CD4-positive, alpha-beta memory T cell (primary cell): Measurements from ENCODE around the gene GEMIN2. TPM values are rescaled to one million over a fixed set of nuclear protein-coding genes. Genes with fewer than 3 reads are reported as not detected.
A peak's percentile ranks its signal among the peaks of the same experiment; 100 is the strongest.
"Not testable (repeated sequence)": the region's sequence is repeated elsewhere in the genome, so short reads cannot be mapped to it uniquely, and the experiment has no call there.

Experiments used
- CTCF ChIA-PET: fragments of 350-600 bp; sonication (Branson Sonifier 250); formaldehyde crosslinking; loops from one replicate; lab custom pipeline; 2021; ENCODE audit warnings: inconsistent platforms; ENCODE audit not compliant: partially characterized antibody; lab: Charles Lee
- POLR2A ChIA-PET: fragments of 350-600 bp; sonication (Branson Sonifier 250); formaldehyde crosslinking; loops from one replicate; lab custom pipeline; 2021; ENCODE audit not compliant: partially characterized antibody; lab: Charles Lee
- DNase-seq, 5 donors: peaks; one replicate each; pipeline versions ENCODE4 v3.0.0 to v3.0.0-alpha.2; 2020 to 2022; ENCODE audit warnings: mixed read lengths in 1 of 5
- H3K27ac ChIP-seq: one replicate; pipeline ENCODE4 v1.7.0; 2013; ENCODE audit warnings: low read depth, low read length
- H3K27me3 ChIP-seq: 2 replicates; pipeline ENCODE4 v1.7.0; 2013; ENCODE audit warnings: mild to moderate bottlenecking, low read length, moderate library complexity; ENCODE audit not compliant: insufficient read depth
- H3K36me3 ChIP-seq: 2 replicates; pipeline ENCODE4 v1.7.0; 2013; ENCODE audit warnings: mild to moderate bottlenecking, low read length, moderate library complexity; ENCODE audit not compliant: insufficient read depth
- H3K4me1 ChIP-seq: 2 replicates; pipeline ENCODE4 v1.7.0; 2013; ENCODE audit warnings: mild to moderate bottlenecking, low read length, moderate library complexity; ENCODE audit not compliant: insufficient read depth
- H3K4me3 ChIP-seq, 2 donors: one replicate each; pipeline ENCODE4 v1.7.0; 2013; ENCODE audit warnings: low read length in 2 of 2, mild to moderate bottlenecking in 1 of 2
- H3K9me3 ChIP-seq, 2 donors: one replicate each; pipeline ENCODE4 v1.7.0; 2013; ENCODE audit warnings: low read length in 2 of 2, control low read depth in 1 of 2; ENCODE audit not compliant: control insufficient read depth in 1 of 2
- H3K27ac Mint-ChIP-seq, 7 donors: one replicate each; pipeline ENCODE4 v1.8.0; 2020 to 2021; ENCODE audit warnings: mixed read lengths in 7 of 7, mild to moderate bottlenecking in 6 of 7, inconsistent platforms in 3 of 7, moderate library complexity in 3 of 7
- H3K27me3 Mint-ChIP-seq, 2 donors: one replicate each; pipeline ENCODE4 v1.8.0; 2020 to 2021; ENCODE audit warnings: mixed read lengths in 2 of 2
- H3K36me3 Mint-ChIP-seq, 2 donors: one replicate each; pipeline ENCODE4 v1.8.0; 2020 to 2021; ENCODE audit warnings: mixed read lengths in 2 of 2, inconsistent platforms in 1 of 2, mild to moderate bottlenecking in 1 of 2
- H3K4me1 Mint-ChIP-seq, 4 donors: one replicate each; pipeline ENCODE4 v1.8.0; 2020 to 2021; ENCODE audit warnings: mixed read lengths in 4 of 4, mild to moderate bottlenecking in 1 of 4
- H3K4me3 Mint-ChIP-seq, 8 donors: one replicate each; pipeline ENCODE4 v1.8.0; 2020 to 2021; ENCODE audit warnings: mixed read lengths in 8 of 8, mild to moderate bottlenecking in 7 of 8, moderate library complexity in 6 of 8, inconsistent platforms in 3 of 8
- H3K9me3 Mint-ChIP-seq, 8 donors: one replicate each; pipeline ENCODE4 v1.8.0; 2020 to 2021; ENCODE audit warnings: mixed read lengths in 8 of 8, mild to moderate bottlenecking in 5 of 8, inconsistent platforms in 3 of 8, moderate library complexity in 1 of 8
- intact Hi-C: fragments of 100-400 bp; cut with micrococcal nuclease; formaldehyde crosslinking; loops from one replicate; pipeline ENCODE4 v1.15.1; 2023
- polyA plus RNA-seq, 2 donors: library from polyadenylated mRNA; unstranded; fragments of 300-500 nt; fragmentation: Illumina TruSeq; gene quantifications; one replicate each; pipeline ENCODE4 v1.2.3, GENCODE V29; 2021
- total RNA-seq, 2 experiments: library from RNA; stranded (reverse); gene quantifications; one replicate each; pipeline ENCODE4 v1.2.3, GENCODE V29; 2021

GEMIN2 gene
- total and polyA plus RNA-seq, 4 experiments from 2014 or later = 13.4 to 16.9 (median 14.7) TPM

DNA sequence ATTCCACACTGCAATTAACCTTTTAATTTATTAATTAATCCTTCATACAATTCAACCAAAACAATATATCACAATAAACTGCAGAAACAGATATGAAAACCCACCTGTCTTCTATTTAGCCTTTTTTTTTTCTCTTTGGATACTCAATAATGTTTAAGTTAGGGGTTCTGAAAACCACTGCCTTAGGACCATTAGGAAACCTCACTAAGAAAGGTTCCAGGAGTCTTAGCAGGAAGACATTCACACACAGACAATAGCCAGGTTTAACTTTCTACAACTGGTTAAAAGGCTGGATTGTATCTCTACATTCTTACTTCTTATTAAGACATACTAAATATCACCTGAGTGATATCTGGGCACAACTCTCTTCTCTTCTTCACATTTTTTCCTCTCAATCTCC lies 14.4 kb upstream of the GEMIN2 start:
- Histone ChIP-seq H3K36me3 (peaks cover 4% of the 10 kb centered on the region), H3K4me1 (peaks cover 66% of the 10 kb centered on the region), H3K9me3 (no peaks in the 10 kb centered on the region), H3K27me3 (no peaks in the 10 kb centered on the region), H3K27ac (no peak overlapping the region), H3K4me3 (no peak overlapping the region)
- CTCF ChIA-PET = interaction anchor here (2.2 kb wide), 1 partner anchor 21 kb away, joined by 7 read pairs; no protein-coding TSS in a partner anchor
- DNase-seq = no peak
- Mint-ChIP-seq H3K4me3 (peak overlapping the region in 6 of 8 donors; percentile 1 to 65 (median 14)), H3K27me3 (no peaks in the 10 kb centered on the region), H3K9me3 (no peaks in the 10 kb centered on the region), H3K27ac (peak overlapping the region in 5 of 7 donors; percentile 2 to 41 (median 18)), H3K36me3 (peaks cover 3 to 19% of the 10 kb centered on the region in 2 donors), H3K4me1 (peaks cover 33 to 75% (median 49%) of the 10 kb centered on the region in 4 donors)
- POLR2A ChIA-PET = interaction anchor here (0.7 to 3.4 kb wide), 2 partner anchors 9 to 332 kb away, joined by 4 to 12 read pairs; partner anchors contain the start of gene FBXO33
- intact Hi-C loops = no loop called here

DNA sequence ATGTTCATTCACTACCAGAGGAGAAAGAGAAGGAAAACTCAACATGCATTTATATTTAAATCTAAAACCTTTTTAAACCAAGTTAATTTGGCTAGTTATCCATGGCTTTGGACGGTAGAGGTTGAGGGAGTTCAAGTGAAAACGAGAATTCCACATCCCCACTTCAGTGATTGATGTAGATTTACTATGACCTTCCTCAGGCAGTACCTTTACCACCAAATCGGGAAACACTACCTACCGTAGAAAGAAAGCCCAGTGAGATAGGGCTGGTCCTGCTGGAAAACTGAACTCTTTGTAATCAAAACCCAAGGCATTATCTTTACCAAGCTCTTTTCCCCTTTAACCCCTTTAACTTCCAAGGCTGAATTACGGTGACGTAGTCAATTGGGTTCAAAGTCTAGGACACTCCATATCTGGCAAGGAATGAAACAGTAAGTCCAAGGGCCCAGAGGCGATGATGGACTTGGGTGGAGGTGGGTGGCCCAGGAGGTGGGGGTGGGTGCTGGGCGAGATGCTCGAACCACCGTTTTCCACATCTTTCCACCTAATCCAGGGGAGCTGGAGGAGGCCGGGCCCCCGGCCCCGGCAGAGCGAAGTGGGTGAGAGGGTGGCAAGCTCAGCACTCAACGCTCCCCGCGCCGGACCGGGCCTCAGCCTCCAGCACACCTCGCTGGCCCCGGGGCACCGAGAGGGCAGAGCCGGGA lies 11.7 kb upstream of the GEMIN2 start:
- H3K27me3 ChIP-seq = no peaks in the 10 kb centered on the region
- H3K27ac ChIP-seq = peak overlapping the region; percentile 86
- peak in 3 of 5 donors; percentile 9 to 19 (median 18) for DNase-seq
- H3K9me3 ChIP-seq = no peaks in the 10 kb centered on the region
- H3K27me3 Mint-ChIP-seq = no peaks in the 10 kb centered on the region
- peak overlapping the region; percentile 91 to 99 (median 97) for H3K27ac Mint-ChIP-seq
- ChIA-PET CTCF (interaction anchor here (0.6 to 1.1 kb wide), 3 partner anchors 12 to 329 kb away, joined by 3 to 5 read pairs (median 3); partner anchors contain the start of gene GEMIN2), POLR2A (interaction anchor here (0.8 to 4.4 kb wide), 15 partner anchors 9 to 330 kb away, joined by 3 to 66 read pairs (median 5); partner anchors contain the start of genes FBXO33, GEMIN2, PNN and TRAPPC6B)
- peaks cover 58% of the 10 kb centered on the region for H3K4me1 ChIP-seq
- H3K4me1 Mint-ChIP-seq = peaks cover 26 to 69% (median 44%) of the 10 kb centered on the region in 4 donors
- peak overlapping the region; percentile 91 to 98 (median 96) for H3K4me3 Mint-ChIP-seq
- intact Hi-C loops = loop anchor here (2.0 kb wide), 2 partner anchors 164 to 330 kb away; partner anchors contain the start of gene FBXO33
- H3K4me3 ChIP-seq = peak overlapping the region; percentile 77 to 89
- H3K9me3 Mint-ChIP-seq = no peaks in the 10 kb centered on the region
- H3K36me3 Mint-ChIP-seq = peaks cover 0 to 9% of the 10 kb centered on the region in 2 donors
- no peaks in the 10 kb centered on the region for H3K36me3 ChIP-seq

DNA sequence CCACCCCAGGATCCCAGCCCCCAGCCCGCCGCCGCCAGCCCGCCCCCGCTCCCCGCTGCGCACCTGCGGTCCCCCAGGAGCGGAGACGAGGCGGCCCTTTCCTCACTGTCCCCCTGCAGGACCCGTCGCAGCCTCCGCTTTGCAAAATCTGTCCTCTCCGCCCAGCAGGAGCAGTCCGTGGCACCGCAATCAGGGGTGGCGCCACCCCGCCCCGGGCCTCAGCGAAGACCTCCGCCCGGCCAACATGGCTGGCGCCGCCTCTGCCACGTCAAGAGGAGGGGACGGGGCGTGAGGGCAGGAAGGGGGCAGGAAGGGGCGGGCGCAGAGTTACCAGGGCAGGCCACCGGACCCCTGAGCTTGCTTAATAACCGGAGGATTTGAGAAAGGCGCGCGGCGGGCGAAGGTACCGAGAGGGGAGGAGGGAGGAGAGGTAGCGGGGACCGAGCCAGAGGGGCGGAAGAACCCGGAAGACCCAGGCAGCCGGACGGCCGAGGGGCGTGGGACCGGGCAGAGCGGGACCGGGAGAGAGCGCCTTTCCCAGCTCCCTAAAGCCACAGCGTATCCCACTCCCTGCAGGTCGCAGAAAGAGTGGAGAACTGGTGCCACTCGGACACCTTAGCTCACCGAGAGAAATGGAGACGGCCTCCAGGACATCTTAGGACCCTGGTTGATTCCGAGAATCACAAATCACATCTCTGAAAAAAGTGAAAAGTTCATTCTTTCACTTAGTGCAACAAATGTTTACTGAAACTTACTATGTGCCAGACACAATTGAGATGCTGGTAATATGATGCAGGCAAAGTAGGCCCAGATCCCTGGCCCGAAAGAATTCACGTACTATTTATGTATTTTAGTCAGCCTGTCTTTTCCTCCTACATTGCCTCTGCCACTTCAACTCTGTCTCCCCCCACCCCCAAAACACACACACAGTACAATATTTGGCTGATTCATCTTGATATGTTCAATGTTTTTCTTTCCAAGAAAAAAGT lies 10.9 kb upstream of the GEMIN2 start, which contains the start of gene SEC23A:
TSS of gene SEC23A (minus strand) at position 267 of the 989 bp plus-strand sequence. CDS start 7,117 bp downstream, outside the sequence.
- Mint-ChIP-seq H3K4me3 (peak within 1 kb of the TSS; percentile 93 to 98 (median 96)), H3K36me3 (peaks cover 0 to 9% of the 10 kb centered on the region in 2 donors), H3K4me1 (peaks cover 21 to 64% (median 40%) of the 10 kb centered on the region in 4 donors), H3K27me3 (no peaks in the 10 kb centered on the region), H3K9me3 (no peaks in the 10 kb centered on the region), H3K27ac (peak within 1 kb of the TSS; percentile 91 to 99 (median 98))
- Histone ChIP-seq H3K4me1 (peaks cover 50% of the 10 kb centered on the region), H3K4me3 (peak within 1 kb of the TSS; percentile 77 to 89), H3K36me3 (no peaks in the 10 kb centered on the region), H3K9me3 (no peaks in the 10 kb centered on the region), H3K27me3 (no peaks in the 10 kb centered on the region), H3K27ac (peak within 1 kb of the TSS; percentile 86)
- CTCF ChIA-PET = interaction anchor here (0.6 to 2.4 kb wide), 4 partner anchors 11 to 328 kb away, joined by 3 to 10 read pairs (median 4); partner anchors contain the start of gene GEMIN2
- intact Hi-C loops = loop anchor here (1.0 to 2.0 kb wide), 5 partner anchors 11 to 330 kb away; partner anchors contain the start of genes FBXO33, GEMIN2, PNN and TRAPPC6B
- POLR2A ChIA-PET = interaction anchor here (0.5 to 4.4 kb wide), 16 partner anchors 8 to 331 kb away, joined by 3 to 66 read pairs (median 4); partner anchors contain the start of genes FBXO33, GEMIN2, PNN and TRAPPC6B
- peak; percentile 80 to 88 (median 82) for DNase-seq

DNA sequence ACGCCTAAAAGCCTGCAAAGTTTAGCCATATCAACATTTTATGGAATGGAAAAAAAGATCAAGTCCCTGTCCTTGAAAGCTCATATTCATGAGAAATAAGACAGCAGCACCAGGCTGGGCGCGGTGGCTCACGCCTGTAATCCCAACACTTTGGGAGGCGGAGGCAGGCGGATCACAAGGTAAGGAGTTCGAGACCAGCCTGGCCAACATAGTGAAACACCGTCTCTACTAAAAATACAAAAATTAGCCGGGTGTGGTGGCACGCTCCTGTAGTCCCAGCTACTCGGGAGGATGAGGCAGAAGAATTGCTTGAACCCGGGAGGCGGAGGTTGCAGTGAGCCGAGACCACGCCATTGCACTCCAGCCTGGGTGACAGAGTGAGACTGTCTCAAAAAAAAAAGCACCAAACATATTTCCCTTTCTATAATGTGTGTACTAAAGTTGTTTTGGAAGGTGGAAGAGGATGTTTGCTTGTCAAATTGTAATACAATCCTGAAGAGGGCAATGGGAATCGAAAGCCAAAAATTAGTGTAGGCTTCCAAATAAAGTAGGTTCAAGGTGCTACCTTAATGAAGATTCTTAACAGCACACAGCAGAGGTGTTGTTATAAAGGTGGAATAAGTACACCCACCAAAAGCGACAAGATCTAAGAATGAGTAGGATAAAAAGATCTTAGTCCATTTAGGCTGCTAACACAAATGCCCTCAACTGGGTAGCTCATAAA lies 9.9 kb upstream of the GEMIN2 start:
- H3K9me3 Mint-ChIP-seq, H3K27me3 ChIP-seq, H3K27me3 Mint-ChIP-seq, H3K9me3 ChIP-seq, DNase-seq, intact Hi-C loops, H3K36me3 Mint-ChIP-seq, H3K36me3 ChIP-seq: not testable (repeated sequence)
- Mint-ChIP-seq H3K4me1 (peaks cover 19 to 59% (median 39%) of the 10 kb centered on the region in 4 donors), H3K27ac (peak overlapping the region; percentile 91 to 99 (median 95)), H3K4me3 (peak overlapping the region; percentile 87 to 98 (median 96))
- peak overlapping the region; percentile 86 for H3K27ac ChIP-seq
- H3K4me3 ChIP-seq = peak overlapping the region; percentile 77 to 89
- H3K4me1 ChIP-seq = peaks cover 43% of the 10 kb centered on the region
- CTCF ChIA-PET = interaction anchor here (2.4 kb wide), 1 partner anchor 322 kb away, joined by 10 read pairs; no protein-coding TSS in a partner anchor
- POLR2A ChIA-PET = interaction anchor here (1.6 to 4.4 kb wide), 6 partner anchors 10 to 328 kb away, joined by 4 to 66 read pairs (median 22); partner anchors contain the start of genes FBXO33, GEMIN2, PNN and TRAPPC6B

DNA sequence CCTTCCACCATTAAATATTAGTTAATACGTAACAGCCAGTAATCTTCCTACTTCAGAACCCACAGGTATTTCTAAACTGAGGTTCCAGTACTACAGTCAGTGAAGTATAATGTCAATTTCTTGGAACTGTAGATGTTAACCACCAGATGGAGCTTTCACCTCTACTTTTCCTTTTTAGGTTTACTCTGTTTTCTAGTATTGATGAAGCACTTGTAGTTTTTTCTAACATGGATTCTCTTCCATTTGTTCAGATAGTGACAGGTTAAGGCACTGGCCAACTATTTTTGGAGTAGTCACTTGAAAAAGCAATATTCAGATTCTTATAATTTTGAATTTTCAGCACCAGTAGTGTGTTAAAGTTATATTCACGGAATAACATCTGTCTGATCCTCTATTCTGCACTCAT lies 6.5 kb upstream of the GEMIN2 start:
- ChIA-PET POLR2A (no interaction called here), CTCF (interaction anchor here (1.4 kb wide), 1 partner anchor 319 kb away, joined by 6 read pairs; no protein-coding TSS in a partner anchor)
- Histone ChIP-seq H3K36me3 (no peaks in the 10 kb centered on the region), H3K4me3 (no peak overlapping the region), H3K27me3 (no peaks in the 10 kb centered on the region), H3K4me1 (peaks cover 11% of the 10 kb centered on the region), H3K27ac (no peak overlapping the region), H3K9me3 (no peaks in the 10 kb centered on the region)
- DNase-seq = peak in 4 of 5 donors; percentile 22 to 32 (median 30)
- intact Hi-C loops = loop anchor here (1.0 kb wide), 1 partner anchor 319 kb away; no protein-coding TSS in a partner anchor
- Mint-ChIP-seq H3K4me3 (no peak overlapping the region), H3K27ac (peak overlapping the region in 1 of 7 donors; percentile 67), H3K9me3 (no peaks in the 10 kb centered on the region), H3K36me3 (peaks cover 0 to 4% of the 10 kb centered on the region in 2 donors), H3K27me3 (peaks cover 2 to 6% of the 10 kb centered on the region in 2 donors), H3K4me1 (peaks cover 5 to 27% (median 17%) of the 10 kb centered on the region in 4 donors)

DNA sequence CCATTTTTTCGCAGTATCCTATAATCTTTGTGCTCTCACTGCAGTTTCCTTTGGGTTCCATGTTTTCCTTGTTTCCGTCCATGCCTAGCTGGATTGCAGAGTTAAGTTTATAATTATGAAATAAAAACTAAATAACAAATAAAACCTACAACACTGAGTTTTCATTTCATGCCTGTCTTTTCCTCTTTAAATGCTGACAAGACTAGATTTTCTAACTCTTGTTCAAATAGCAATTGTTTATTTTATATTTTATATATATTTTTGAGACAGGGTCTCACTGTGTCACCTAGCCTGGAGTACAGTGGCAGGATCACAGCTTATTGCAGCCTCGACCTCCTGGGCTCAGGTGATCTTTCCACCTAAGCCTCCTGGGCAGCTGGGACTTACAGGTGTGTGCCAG lies 5.3 kb upstream of the GEMIN2 start:
- H3K27ac ChIP-seq = no peak overlapping the region
- peaks cover 11% of the 10 kb centered on the region for H3K4me1 ChIP-seq
- CTCF ChIA-PET = interaction anchor here (0.7 kb wide), 1 partner anchor 318 kb away, joined by 5 read pairs; no protein-coding TSS in a partner anchor
- Mint-ChIP-seq H3K27me3 (peaks cover 2 to 6% of the 10 kb centered on the region in 2 donors), H3K36me3 (no peaks in the 10 kb centered on the region), H3K9me3 (no peaks in the 10 kb centered on the region), H3K4me1 (peaks cover 3 to 21% (median 15%) of the 10 kb centered on the region in 4 donors), H3K27ac (no peak overlapping the region), H3K4me3 (no peak overlapping the region)
- intact Hi-C loops = no loop called here
- no peak overlapping the region for H3K4me3 ChIP-seq
- no peaks in the 10 kb centered on the region for H3K27me3 ChIP-seq
- POLR2A ChIA-PET = no interaction called here
- DNase-seq = no peak
- no peaks in the 10 kb centered on the region for H3K9me3 ChIP-seq
- no peaks in the 10 kb centered on the region for H3K36me3 ChIP-seq
